ENCODE data around the gene POU6F1.
A peak's percentile ranks its signal among the peaks of the same experiment; 100 is the strongest.
"Not testable (repeated sequence)": the region's sequence is repeated elsewhere in the genome, so short reads cannot be mapped to it uniquely, and the experiment has no call there.

The POU6F1 gene

GRCh38 chr12:51224625-51225024 is 6.8 kb upstream of the POU6F1 start:
- H3K36me3 ChIP-seq (replicated peaks; ENCODE audit: low read depth, low read length) = no peaks in the 10 kb centered on the region

GRCh38 chr12:51222461-51222860 is 4.6 kb upstream of the POU6F1 start:
- H3K4me2 ChIP-seq (ENCODE audit: low read length) = no peak overlapping the region
- no peak overlapping the region for H2AFZ ChIP-seq (ENCODE audit: low read depth, low read length)

More at GRCh38 chr12:51224625-51225024, 6.8 kb upstream of the POU6F1 start:
- H3K4me1 ChIP-seq (ENCODE audit: low read length) = peaks cover under 1% of the 10 kb centered on the region; the same call in 1 of the 2 replicates
- no peak overlapping the region for H3K4me3 ChIP-seq (ENCODE audit: low read length)
- no peak overlapping the region for H3K27ac ChIP-seq (ENCODE audit: low read length)
- H4K20me1 ChIP-seq (ENCODE audit: insufficient read depth, low read length) = no peaks in the 10 kb centered on the region
- no peak overlapping the region for H3K9ac ChIP-seq (ENCODE audit: low read length)
- H3K9me3 ChIP-seq (ENCODE audit: insufficient read depth, low read length) = no peaks in the 10 kb centered on the region
- no peak overlapping the region for H3K4me2 ChIP-seq (ENCODE audit: low read length)
- no peak overlapping the region for H2AFZ ChIP-seq (ENCODE audit: low read depth, low read length)
- H3K27me3 ChIP-seq (ENCODE audit: low read depth, low read length) = no peaks in the 10 kb centered on the region
- TF ChIP-seq, protein P1, sequence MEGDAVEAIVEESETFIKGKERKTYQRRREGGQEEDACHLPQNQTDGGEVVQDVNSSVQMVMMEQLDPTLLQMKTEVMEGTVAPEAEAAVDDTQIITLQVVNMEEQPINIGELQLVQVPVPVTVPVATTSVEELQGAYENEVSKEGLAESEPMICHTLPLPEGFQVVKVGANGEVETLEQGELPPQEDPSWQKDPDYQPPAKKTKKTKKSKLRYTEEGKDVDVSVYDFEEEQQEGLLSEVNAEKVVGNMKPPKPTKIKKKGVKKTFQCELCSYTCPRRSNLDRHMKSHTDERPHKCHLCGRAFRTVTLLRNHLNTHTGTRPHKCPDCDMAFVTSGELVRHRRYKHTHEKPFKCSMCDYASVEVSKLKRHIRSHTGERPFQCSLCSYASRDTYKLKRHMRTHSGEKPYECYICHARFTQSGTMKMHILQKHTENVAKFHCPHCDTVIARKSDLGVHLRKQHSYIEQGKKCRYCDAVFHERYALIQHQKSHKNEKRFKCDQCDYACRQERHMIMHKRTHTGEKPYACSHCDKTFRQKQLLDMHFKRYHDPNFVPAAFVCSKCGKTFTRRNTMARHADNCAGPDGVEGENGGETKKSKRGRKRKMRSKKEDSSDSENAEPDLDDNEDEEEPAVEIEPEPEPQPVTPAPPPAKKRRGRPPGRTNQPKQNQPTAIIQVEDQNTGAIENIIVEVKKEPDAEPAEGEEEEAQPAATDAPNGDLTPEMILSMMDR (IDR thresholded peaks at IDR 0.05; ENCODE audit: low read depth, low read length) = no peak
- no peak for TF ChIP-seq EZH2phosphoT487 (IDR thresholded peaks at IDR 0.05; ENCODE audit: low read depth)
- H3K79me2 ChIP-seq (ENCODE audit: low read length) = no peaks in the 10 kb centered on the region

GRCh38 chr12:51219857-51220256 is 2.0 kb upstream of the POU6F1 start:
- not testable (repeated sequence) for H3K36me3 ChIP-seq (replicated peaks; ENCODE audit: low read depth, low read length)

More at GRCh38 chr12:51222461-51222860, 4.6 kb upstream of the POU6F1 start:
- Histone ChIP-seq H3K79me2 (ENCODE audit: low read length) (no peaks in the 10 kb centered on the region), H3K9ac (ENCODE audit: low read length) (no peak overlapping the region), H4K20me1 (ENCODE audit: insufficient read depth, low read length) (no peaks in the 10 kb centered on the region), H3K27ac (ENCODE audit: low read length) (no peak overlapping the region), H3K9me3 (ENCODE audit: insufficient read depth, low read length) (no peaks in the 10 kb centered on the region), H3K36me3 (replicated peaks; ENCODE audit: low read depth, low read length) (no peaks in the 10 kb centered on the region), H3K27me3 (ENCODE audit: low read depth, low read length) (no peaks in the 10 kb centered on the region), H3K4me1 (ENCODE audit: low read length) (peaks cover 13% of the 10 kb centered on the region), H3K4me3 (ENCODE audit: low read length) (no peak overlapping the region)
- TF ChIP-seq, protein P1 (IDR thresholded peaks at IDR 0.05; ENCODE audit: low read depth, low read length) = no peak
- TF ChIP-seq EZH2phosphoT487 (IDR thresholded peaks at IDR 0.05; ENCODE audit: low read depth) = no peak

DNA sequence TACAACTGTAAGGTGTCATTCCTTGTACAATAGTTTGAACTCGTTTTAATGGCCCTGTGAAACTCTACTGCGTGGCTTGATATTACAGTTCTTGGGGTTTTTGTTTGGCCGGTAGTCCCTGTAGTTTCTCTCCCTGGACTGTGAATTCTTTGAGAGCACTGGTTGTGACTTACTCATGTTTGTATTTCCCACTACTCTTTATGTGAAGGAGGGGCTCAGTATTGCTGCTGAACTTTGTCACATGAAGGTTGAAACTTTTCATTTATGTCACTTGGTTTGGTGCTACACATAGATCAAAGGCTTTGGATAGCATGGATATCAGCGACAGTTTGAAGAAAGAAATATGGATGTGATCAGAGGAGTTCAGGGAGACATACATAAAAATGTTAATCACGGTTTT is 1.5 kb upstream of the POU6F1 start:
- peak overlapping the region; percentile 81 for H3K4me3 ChIP-seq (ENCODE audit: low read length)
- no peaks in the 10 kb centered on the region for H4K20me1 ChIP-seq (ENCODE audit: insufficient read depth, low read length)
- H3K27me3 ChIP-seq (ENCODE audit: low read depth, low read length) = no peaks in the 10 kb centered on the region
- peak overlapping the region; percentile 80 for H3K9ac ChIP-seq (ENCODE audit: low read length)
- H3K4me2 ChIP-seq (ENCODE audit: low read length) = peak overlapping the region; percentile 97
- TF ChIP-seq, protein P1 (IDR thresholded peaks at IDR 0.05; ENCODE audit: low read depth, low read length) = no peak
- TF ChIP-seq EZH2phosphoT487 (IDR thresholded peaks at IDR 0.05; ENCODE audit: low read depth) = no peak
- peaks cover 13% of the 10 kb centered on the region for H3K4me1 ChIP-seq (ENCODE audit: low read length)
- H3K9me3 ChIP-seq (ENCODE audit: insufficient read depth, low read length) = no peaks in the 10 kb centered on the region
- no peak overlapping the region for H3K27ac ChIP-seq (ENCODE audit: low read length)
- H3K36me3 ChIP-seq (replicated peaks; ENCODE audit: low read depth, low read length) = no peaks in the 10 kb centered on the region
- no peaks in the 10 kb centered on the region for H3K79me2 ChIP-seq (ENCODE audit: low read length)
- H2AFZ ChIP-seq (ENCODE audit: low read depth, low read length) = no peak overlapping the region

More at GRCh38 chr12:51219857-51220256, 2.0 kb upstream of the POU6F1 start:
- not testable (repeated sequence) for H3K79me2 ChIP-seq (ENCODE audit: low read length); H2AFZ ChIP-seq (ENCODE audit: low read depth, low read length); H3K9ac ChIP-seq (ENCODE audit: low read length); H3K27me3 ChIP-seq (ENCODE audit: low read depth, low read length); H3K4me3 ChIP-seq (ENCODE audit: low read length); H3K4me2 ChIP-seq (ENCODE audit: low read length); H3K27ac ChIP-seq (ENCODE audit: low read length); H3K9me3 ChIP-seq (ENCODE audit: insufficient read depth, low read length); H4K20me1 ChIP-seq (ENCODE audit: insufficient read depth, low read length)
- H3K4me1 ChIP-seq (ENCODE audit: low read length) = peaks cover 13% of the 10 kb centered on the region
